Measurements from ENCODE around the gene SRPX2. TPM values are rescaled to one million over a fixed set of nuclear protein-coding genes. Genes with fewer than 3 reads are reported as not detected.

Gene SRPX2
- total RNA-seq, 1 donor from 2014 or later: 39.3 TPM

DNA sequence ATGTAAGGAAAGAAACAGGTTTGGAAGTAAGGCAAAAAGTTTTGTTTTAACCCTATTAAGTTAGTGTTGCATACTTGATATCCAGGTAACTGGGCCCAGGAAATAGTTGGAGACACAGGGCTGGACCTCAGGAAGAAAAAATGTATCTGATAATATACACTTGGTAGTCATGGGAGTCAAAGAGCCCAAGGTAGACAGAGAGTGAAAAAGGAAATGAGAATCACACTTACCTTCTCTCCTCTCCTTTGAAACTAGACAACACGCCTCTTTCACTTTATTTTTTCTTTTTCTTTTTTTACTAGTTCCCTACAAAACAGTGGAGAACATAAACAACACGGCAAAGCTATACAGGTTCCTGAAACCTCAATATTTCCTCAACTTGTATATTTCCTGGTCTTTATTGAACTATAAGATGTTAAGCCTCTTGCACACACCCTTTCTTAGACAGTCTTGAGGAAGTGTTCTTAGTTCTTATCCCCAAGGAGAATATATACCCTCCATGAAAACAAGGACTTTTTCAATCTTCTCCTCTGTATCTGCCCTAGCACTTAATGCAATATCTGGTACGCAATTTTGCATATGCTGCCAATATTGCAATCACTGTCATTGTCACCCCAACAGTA is 60.7 kb downstream of the SRPX2 start:
- H3K36me3 Mint-ChIP-seq (ENCODE audit: low read depth, unreplicated experiment): peaks cover 2% of the 10 kb centered on the region
- peaks cover 2% of the 10 kb centered on the region for H3K9me3 Mint-ChIP-seq (ENCODE audit: unreplicated experiment)
- H3K4me1 ChIP-seq (ENCODE audit: insufficient read depth, low read length): no peaks in the 10 kb centered on the region
- no peak overlapping the region for H3K4me3 ChIP-seq (ENCODE audit: insufficient read depth, low read depth, low read length)
- H3K27me3 ChIP-seq (ENCODE audit: insufficient read depth, low read length): no peaks in the 10 kb centered on the region
- H3K9ac ChIP-seq (ENCODE audit: low read length): no peak overlapping the region
- no peaks in the 10 kb centered on the region for H3K36me3 ChIP-seq (ENCODE audit: insufficient read depth, low read length)
- peaks cover 3% of the 10 kb centered on the region for H3K27me3 Mint-ChIP-seq (ENCODE audit: low read depth, unreplicated experiment)
- FAIRE-seq (peak; percentile 69), DNase-seq (ENCODE audit: low read depth) (no peak)
- no peak overlapping the region for H3K4me3 Mint-ChIP-seq (ENCODE audit: unreplicated experiment)
- no peaks in the 10 kb centered on the region for H4K20me1 ChIP-seq (ENCODE audit: insufficient read depth, low read length)
- H3K4me2 ChIP-seq (ENCODE audit: low read length): no peak overlapping the region
- TF ChIP-seq, protein P1, sequence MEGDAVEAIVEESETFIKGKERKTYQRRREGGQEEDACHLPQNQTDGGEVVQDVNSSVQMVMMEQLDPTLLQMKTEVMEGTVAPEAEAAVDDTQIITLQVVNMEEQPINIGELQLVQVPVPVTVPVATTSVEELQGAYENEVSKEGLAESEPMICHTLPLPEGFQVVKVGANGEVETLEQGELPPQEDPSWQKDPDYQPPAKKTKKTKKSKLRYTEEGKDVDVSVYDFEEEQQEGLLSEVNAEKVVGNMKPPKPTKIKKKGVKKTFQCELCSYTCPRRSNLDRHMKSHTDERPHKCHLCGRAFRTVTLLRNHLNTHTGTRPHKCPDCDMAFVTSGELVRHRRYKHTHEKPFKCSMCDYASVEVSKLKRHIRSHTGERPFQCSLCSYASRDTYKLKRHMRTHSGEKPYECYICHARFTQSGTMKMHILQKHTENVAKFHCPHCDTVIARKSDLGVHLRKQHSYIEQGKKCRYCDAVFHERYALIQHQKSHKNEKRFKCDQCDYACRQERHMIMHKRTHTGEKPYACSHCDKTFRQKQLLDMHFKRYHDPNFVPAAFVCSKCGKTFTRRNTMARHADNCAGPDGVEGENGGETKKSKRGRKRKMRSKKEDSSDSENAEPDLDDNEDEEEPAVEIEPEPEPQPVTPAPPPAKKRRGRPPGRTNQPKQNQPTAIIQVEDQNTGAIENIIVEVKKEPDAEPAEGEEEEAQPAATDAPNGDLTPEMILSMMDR (IDR thresholded peaks at IDR 0.05; ENCODE audit: insufficient read depth, low read depth, low read length): no peak
- no peak for TF ChIP-seq EZH2 (IDR thresholded peaks at IDR 0.05; ENCODE audit: insufficient read depth, low read length)
- no peaks in the 10 kb centered on the region for H3K79me2 ChIP-seq (ENCODE audit: insufficient read depth, low read length)
- no peaks in the 10 kb centered on the region for H3K9me3 ChIP-seq (ENCODE audit: insufficient read depth, low read depth, low read length)
- H2AFZ ChIP-seq (ENCODE audit: low read depth, low read length): no peak overlapping the region
- no peaks in the 10 kb centered on the region for H3K4me1 Mint-ChIP-seq (ENCODE audit: low read depth, unreplicated experiment)
- H3K27ac ChIP-seq (ENCODE audit: low read depth, low read length): no peak overlapping the region
- H3K27ac Mint-ChIP-seq (ENCODE audit: unreplicated experiment): no peak overlapping the region

DNA sequence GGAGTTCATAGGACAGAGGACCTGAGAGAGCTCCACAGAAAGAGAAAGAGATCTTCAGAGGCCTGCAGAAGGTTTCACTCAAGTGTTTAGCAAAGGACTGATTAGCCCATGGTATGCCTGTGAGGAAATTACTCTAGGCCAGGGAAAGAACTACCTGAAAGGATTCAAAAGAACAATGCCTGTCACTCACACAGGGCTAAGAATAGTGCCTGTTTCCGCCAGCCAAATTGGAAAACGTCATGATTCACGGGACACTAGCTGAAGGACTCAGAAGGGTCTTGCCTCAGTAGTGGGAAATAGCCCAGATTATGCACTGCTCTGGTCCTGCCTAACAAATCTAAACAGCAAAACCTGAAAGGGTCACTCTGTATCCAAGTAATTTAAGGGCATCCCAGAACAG is 66.8 kb downstream of the SRPX2 start:
- no peak overlapping the region for H2AFZ ChIP-seq (ENCODE audit: low read depth, low read length)
- no peaks in the 10 kb centered on the region for H3K4me1 ChIP-seq (ENCODE audit: insufficient read depth, low read length)
- no peak for TF ChIP-seq EZH2 (IDR thresholded peaks at IDR 0.05; ENCODE audit: insufficient read depth, low read length)
- TF ChIP-seq, protein P1 (IDR thresholded peaks at IDR 0.05; ENCODE audit: insufficient read depth, low read depth, low read length): no peak
- Mint-ChIP-seq H3K9me3 (ENCODE audit: unreplicated experiment) (no peaks in the 10 kb centered on the region), H3K27ac (ENCODE audit: unreplicated experiment) (no peak overlapping the region), H3K27me3 (ENCODE audit: low read depth, unreplicated experiment) (peaks cover 2% of the 10 kb centered on the region), H3K4me1 (ENCODE audit: low read depth, unreplicated experiment) (no peaks in the 10 kb centered on the region), H3K4me3 (ENCODE audit: unreplicated experiment) (no peak overlapping the region), H3K36me3 (ENCODE audit: low read depth, unreplicated experiment) (no peaks in the 10 kb centered on the region)
- H3K36me3 ChIP-seq (ENCODE audit: insufficient read depth, low read length): no peaks in the 10 kb centered on the region
- H3K4me3 ChIP-seq (ENCODE audit: insufficient read depth, low read depth, low read length): no peak overlapping the region
- no peaks in the 10 kb centered on the region for H3K27me3 ChIP-seq (ENCODE audit: insufficient read depth, low read length)
- H3K9ac ChIP-seq (ENCODE audit: low read length): no peak overlapping the region
- no peak overlapping the region for H3K4me2 ChIP-seq (ENCODE audit: low read length)
- no peaks in the 10 kb centered on the region for H4K20me1 ChIP-seq (ENCODE audit: insufficient read depth, low read length)
- no peaks in the 10 kb centered on the region for H3K9me3 ChIP-seq (ENCODE audit: insufficient read depth, low read depth, low read length)
- no peaks in the 10 kb centered on the region for H3K79me2 ChIP-seq (ENCODE audit: insufficient read depth, low read length)
- FAIRE-seq (peak; percentile 58), DNase-seq (ENCODE audit: low read depth) (no peak)
- H3K27ac ChIP-seq (ENCODE audit: low read depth, low read length): no peak overlapping the region

DNA sequence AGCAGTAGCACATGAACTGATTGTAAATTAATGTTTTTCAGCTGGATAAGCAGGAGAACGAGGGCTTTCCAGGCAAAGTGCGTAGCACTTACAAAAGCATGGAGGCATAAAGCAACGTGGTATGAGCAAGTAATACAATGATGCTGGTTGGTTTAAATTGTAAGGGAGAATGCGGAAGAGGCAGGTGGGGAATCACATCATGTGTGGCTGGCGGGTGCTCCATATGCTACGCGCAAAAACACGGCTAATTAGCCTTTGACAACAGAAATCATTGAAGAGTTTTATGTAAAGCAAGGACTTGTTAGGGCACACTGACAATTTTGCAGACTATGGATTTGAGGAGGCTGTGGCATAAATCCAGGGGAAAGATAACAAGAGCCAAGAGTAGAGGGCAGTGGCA is 73.4 kb downstream of the SRPX2 start:
- H3K9me3 ChIP-seq (ENCODE audit: insufficient read depth, low read depth, low read length): no peaks in the 10 kb centered on the region
- no peaks in the 10 kb centered on the region for H3K4me1 ChIP-seq (ENCODE audit: insufficient read depth, low read length)
- peak; percentile 66 for FAIRE-seq
- H3K27me3 ChIP-seq (ENCODE audit: insufficient read depth, low read length): no peaks in the 10 kb centered on the region
- no peaks in the 10 kb centered on the region for H3K36me3 Mint-ChIP-seq (ENCODE audit: low read depth, unreplicated experiment)
- no peak overlapping the region for H3K4me2 ChIP-seq (ENCODE audit: low read length)
- no peak overlapping the region for H3K9ac ChIP-seq (ENCODE audit: low read length)
- no peaks in the 10 kb centered on the region for H3K79me2 ChIP-seq (ENCODE audit: insufficient read depth, low read length)
- no peak overlapping the region for H3K4me3 ChIP-seq (ENCODE audit: insufficient read depth, low read depth, low read length)
- DNase-seq (ENCODE audit: low read depth): no peak
- H3K27ac Mint-ChIP-seq (ENCODE audit: unreplicated experiment): no peak overlapping the region
- no peak overlapping the region for H3K27ac ChIP-seq (ENCODE audit: low read depth, low read length)
- H3K4me1 Mint-ChIP-seq (ENCODE audit: low read depth, unreplicated experiment): no peaks in the 10 kb centered on the region
- TF ChIP-seq EZH2 (IDR thresholded peaks at IDR 0.05; ENCODE audit: insufficient read depth, low read length): no peak
- TF ChIP-seq, protein P1 (IDR thresholded peaks at IDR 0.05; ENCODE audit: insufficient read depth, low read depth, low read length): no peak
- no peak overlapping the region for H3K4me3 Mint-ChIP-seq (ENCODE audit: unreplicated experiment)
- no peaks in the 10 kb centered on the region for H4K20me1 ChIP-seq (ENCODE audit: insufficient read depth, low read length)
- H3K36me3 ChIP-seq (ENCODE audit: insufficient read depth, low read length): no peaks in the 10 kb centered on the region
- H2AFZ ChIP-seq (ENCODE audit: low read depth, low read length): no peak overlapping the region
- no peaks in the 10 kb centered on the region for H3K9me3 Mint-ChIP-seq (ENCODE audit: unreplicated experiment)
- H3K27me3 Mint-ChIP-seq (ENCODE audit: low read depth, unreplicated experiment): no peaks in the 10 kb centered on the region
